Spleen (tissue), 7 donors: ENCODE data around the gene DCAF8.

Experiments
- CTCF ChIP-seq, 11 experiments: fragments of 200-600 bp in 7 of 11; fragments of 450-650 bp in 4 of 11; sonication (generic) in 4 of 11; IDR thresholded peaks in 8 of 11; conservative IDR thresholded peaks in 3 of 11; 1 replicate in 7 of 11; 2 replicates in 4 of 11; pipeline versions ENCODE4 v1.4.0 to v1.8.0; 2016 to 2021; ENCODE audit warnings: antibody characterized with exemption in 11 of 11, inconsistent platforms in 4 of 11, mild to moderate bottlenecking in 1 of 11
- POLR2A ChIP-seq, 3 donors: fragments of 450-650 bp; IDR thresholded peaks; one replicate each; pipeline ENCODE4 v1.5.1; 2017; ENCODE audit warnings: antibody characterized with exemption in 3 of 3, mild to moderate bottlenecking in 1 of 3
- POLR2AphosphoS5 ChIP-seq, 3 donors: sonication (generic); formaldehyde crosslinking; IDR thresholded peaks; one replicate each; pipeline ENCODE4 v1.5.1; 2017; ENCODE audit warnings: antibody characterized with exemption in 3 of 3
- donor health status: DM: no; HTN: no; CAD: no; lungs with moderate emphysema.
- donor health status: DM: no; HTN: no; CAD: no.
- donor health status: DM: no; HTN: no; CAD: no.

GRCh38 chr1:160291248-160292220 is 29.2 kb upstream of the DCAF8 start:
- TF ChIP-seq CTCF (IDR thresholded peaks at IDR 0.05 in 8 of 11, conservative IDR thresholded peaks at IDR 0.05 in 3 of 11) (peak; percentile 70 to 90 (median 81)), POLR2AphosphoS5 (IDR thresholded peaks at IDR 0.05) (peak in 2 of 3 donors; percentile 25 to 50), POLR2A (IDR thresholded peaks at IDR 0.05) (no peak)
